GM12892 (cell line): Measurements from ENCODE around the gene SMYD4.

Source experiments
- POLR2A ChIP-seq: IDR thresholded peaks from 2 replicates; pipeline ENCODE4 v1.6.1; 2011; ENCODE audit warnings: low read depth, low read length, control low read depth
- POLR2AphosphoS5 ChIP-seq: IDR thresholded peaks from 2 replicates; pipeline ENCODE4 v1.6.1; 2011; ENCODE audit warnings: low read depth, low read length, control low read depth

DNA sequence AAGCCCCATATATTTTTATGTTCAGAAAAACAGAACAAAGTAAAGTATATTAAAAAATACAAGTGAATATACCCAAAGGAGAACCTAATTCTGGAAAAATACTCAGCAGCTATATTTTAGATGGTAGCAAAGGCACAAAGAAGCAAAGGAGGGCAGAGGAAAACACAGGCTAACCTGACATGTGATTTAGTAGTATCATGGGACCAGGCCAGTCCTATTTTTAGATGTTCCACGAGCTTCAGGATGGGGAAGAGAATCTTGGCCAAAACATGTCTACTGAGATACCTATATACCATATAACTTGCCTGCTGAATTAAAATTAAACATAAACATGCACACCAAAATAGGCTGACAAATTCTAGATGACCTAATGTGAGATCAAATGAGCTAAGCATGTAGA lies 32.9 kb downstream of the SMYD4 start:
- TF ChIP-seq POLR2A (no peak), POLR2AphosphoS5 (no peak)
